Endothelial cell of umbilical vein (primary cell): ENCODE results near the gene REC8. TPM values are rescaled to one million over a fixed set of nuclear protein-coding genes. Genes with fewer than 3 reads are reported as not detected.

ENCODE experiments used
- BruUV-seq: library from RNA; stranded (reverse); fragments of 400-500 nt; replicated peaks from 2 replicates; lab custom pipeline; 2021; lab: Mats Ljungman, UMichigan
- CTCF ChIA-PET: fragments of 300-600, 350-600 bp; sonication (Branson Sonifier 250); formaldehyde crosslinking; loops from one replicate; lab custom pipeline; 2021; ENCODE audit warnings: antibody characterized with exemption, inconsistent platforms; lab: Charles Lee
- POLR2A ChIA-PET: fragments of 300-600, 350-600 bp; sonication (Branson Sonifier 250); formaldehyde crosslinking; loops from one replicate; lab custom pipeline; 2021; ENCODE audit warnings: antibody characterized with exemption, inconsistent platforms; lab: Charles Lee
- DNase-seq: peaks from one replicate; pipeline ENCODE4 v3.0.0-alpha.2; 2011; ENCODE audit warnings: low read depth, low spot score
- FAIRE-seq: peaks from 2 replicates; lab custom pipeline; 2011; peaks lifted over from hg19 to GRCh38; lab: Jason Lieb, UNC
- H2AFZ ChIP-seq: 2 replicates; pipeline ENCODE4 v1.6.0; 2012; ENCODE audit warnings: low read depth, low read length, control low read depth, inconsistent platforms
- H3K27ac ChIP-seq: 2 replicates; pipeline ENCODE4 v1.5.1; 2011; ENCODE audit warnings: low read depth, mild to moderate bottlenecking, control low read depth, low read length, moderate library complexity; ENCODE audit not compliant: insufficient read depth
- H3K27me3 ChIP-seq, 2 experiments: 2 replicates each; pipeline versions ENCODE4 v1.6.0 to v1.6.1; 2011; ENCODE audit warnings: low read length in 2 of 2, mixed read lengths in 1 of 2; ENCODE audit not compliant: control insufficient read depth in 2 of 2, insufficient read depth in 2 of 2
- H3K36me3 ChIP-seq, 2 experiments: 2 replicates in 1 of 2; 3 replicates in 1 of 2; pipeline ENCODE4 v1.5.1; 2011; ENCODE audit warnings: low read length in 2 of 2, mild to moderate bottlenecking in 1 of 2, moderate library complexity in 1 of 2; ENCODE audit not compliant: control insufficient read depth in 2 of 2, insufficient read depth in 2 of 2; ENCODE audit errors: extremely low read depth in 1 of 2
- H3K4me1 ChIP-seq: 3 replicates; pipeline ENCODE4 v1.5.1; 2011; ENCODE audit warnings: mild to moderate bottlenecking, low read length; ENCODE audit not compliant: control insufficient read depth, insufficient read depth; ENCODE audit errors: extremely low read depth
- H3K4me2 ChIP-seq: 2 replicates; pipeline ENCODE4 v1.6.1; 2011; ENCODE audit warnings: low read length, control low read depth, mixed read lengths; ENCODE audit not compliant: insufficient read depth
- H3K4me3 ChIP-seq, 3 experiments: fragments of 200-600 bp in 1 of 3; sonication (generic), shearing (Covaris generic) in 1 of 3; replicated peaks in 1 of 3; 2 replicates each; pipeline ENCODE4 v1.5.1; 2011 to 2016; ENCODE audit warnings: control low read depth in 3 of 3, low read length in 3 of 3, mild to moderate bottlenecking in 2 of 3, inconsistent platforms in 1 of 3, low read depth in 1 of 3, moderate library complexity in 1 of 3; ENCODE audit not compliant: insufficient read depth in 1 of 3
- H3K79me2 ChIP-seq: 2 replicates; pipeline ENCODE4 v1.6.0; 2012; ENCODE audit warnings: low read length, inconsistent platforms; ENCODE audit not compliant: control insufficient read depth, insufficient read depth
- H3K9ac ChIP-seq: replicated peaks from 2 replicates; pipeline ENCODE3; 2011; ENCODE audit warnings: low read length, control low read depth; ENCODE audit not compliant: insufficient read depth; ENCODE audit errors: extremely low read depth
- H3K9me1 ChIP-seq: replicated peaks from 3 replicates; pipeline ENCODE4 v1.6.0; 2011; ENCODE audit warnings: mild to moderate bottlenecking, low read length; ENCODE audit not compliant: control insufficient read depth, insufficient read depth; ENCODE audit errors: extremely low read depth
- H3K9me3 ChIP-seq: replicated peaks from 2 replicates; pipeline ENCODE4 v1.5.1; 2012; ENCODE audit warnings: low read length, inconsistent platforms; ENCODE audit not compliant: control insufficient read depth, insufficient read depth
- H4K20me1 ChIP-seq: replicated peaks from 2 replicates; pipeline ENCODE3; 2011; ENCODE audit warnings: mild to moderate bottlenecking, low read length; ENCODE audit not compliant: control insufficient read depth, insufficient read depth; ENCODE audit errors: extremely low read depth
- CTCF ChIP-seq, 2 donors: IDR thresholded peaks; 1 replicate in 1 of 2; 2 replicates in 1 of 2; pipeline ENCODE4 v1.5.1; 2011; ENCODE audit warnings: low read length in 2 of 2, mild to moderate bottlenecking in 2 of 2, moderate library complexity in 2 of 2, control low read depth in 1 of 2, inconsistent platforms in 1 of 2, low read depth in 1 of 2; ENCODE audit not compliant: insufficient read depth in 1 of 2; ENCODE audit errors: extremely low read depth in 1 of 2
- EZH2 ChIP-seq: IDR thresholded peaks from 2 replicates; pipeline ENCODE4 v1.6.1; 2012; ENCODE audit warnings: borderline replicate concordance, low read depth, mild to moderate bottlenecking, moderate library complexity, low read length, inconsistent platforms; ENCODE audit not compliant: severe bottlenecking
- FOS ChIP-seq: IDR thresholded peaks from 2 replicates; pipeline ENCODE4 v1.6.1; 2011; ENCODE audit warnings: mild to moderate bottlenecking, low read length, moderate library complexity, borderline replicate concordance; ENCODE audit not compliant: insufficient read depth
- GATA2 ChIP-seq: IDR thresholded peaks from 2 replicates; pipeline ENCODE4 v1.7.0; 2011; ENCODE audit warnings: low read depth, mild to moderate bottlenecking, moderate library complexity, mixed read lengths, low read length; ENCODE audit not compliant: insufficient read length, insufficient read depth
- JUN ChIP-seq: IDR thresholded peaks from 2 replicates; pipeline ENCODE4 v1.6.1; 2011; ENCODE audit warnings: borderline replicate concordance, low read depth; ENCODE audit not compliant: insufficient read length, insufficient read depth
- MAX ChIP-seq: IDR thresholded peaks from 2 replicates; pipeline ENCODE4 v1.6.1; 2011; ENCODE audit not compliant: insufficient read depth, insufficient read length
- MYC ChIP-seq: IDR thresholded peaks from one replicate; pipeline ENCODE4 v1.6.1; 2011; ENCODE audit warnings: mild to moderate bottlenecking, low read depth, low read length
- POLR2A ChIP-seq: IDR thresholded peaks from 2 replicates; pipeline ENCODE4 v1.6.1; 2012; ENCODE audit warnings: low read depth, mild to moderate bottlenecking, control low read depth, low read length
- POLR2AphosphoS5 ChIP-seq: IDR thresholded peaks from 2 replicates; pipeline ENCODE4 v1.6.1; 2012; ENCODE audit warnings: low read depth, mild to moderate bottlenecking, control low read depth, low read length, moderate library complexity; ENCODE audit not compliant: insufficient read depth
- dilution Hi-C: fragments of 300-500 bp; cut with MboI; formaldehyde crosslinking; loops from one replicate; pipeline ENCODE4 v1.15.0; 2019; ENCODE audit warnings: low sequenced_read_pairs; ENCODE audit not compliant: extremely low pct_ligation_motif_present
- intact Hi-C: fragments of 100-400 bp; cut with micrococcal nuclease; formaldehyde crosslinking; loops from one replicate; pipeline ENCODE4 v1.10.0; 2022
- polyA plus RNA-seq, 4 experiments: library from polyadenylated mRNA; depleted of rRNA in 3 of 4; stranded (reverse) in 3 of 4; unstranded in 1 of 4; fragments of >200 nt; gene quantifications; 2 replicates each; pipeline versions ENCODE4 v1.2.1 to v1.2.3, GENCODE V29; 2011 to 2012; ENCODE audit warnings: missing spikeins in 1 of 4
- total RNA-seq: library from RNA; stranded (reverse); gene quantifications from 2 replicates; pipeline ENCODE4 v1.2.3, GENCODE V29; 2021

Gene REC8
- total and polyA plus RNA-seq, 2 donors (not counting 3 experiments of a cell fraction or from before 2014, with no cell fraction given): 12.5 to 33.6 TPM

DNA sequence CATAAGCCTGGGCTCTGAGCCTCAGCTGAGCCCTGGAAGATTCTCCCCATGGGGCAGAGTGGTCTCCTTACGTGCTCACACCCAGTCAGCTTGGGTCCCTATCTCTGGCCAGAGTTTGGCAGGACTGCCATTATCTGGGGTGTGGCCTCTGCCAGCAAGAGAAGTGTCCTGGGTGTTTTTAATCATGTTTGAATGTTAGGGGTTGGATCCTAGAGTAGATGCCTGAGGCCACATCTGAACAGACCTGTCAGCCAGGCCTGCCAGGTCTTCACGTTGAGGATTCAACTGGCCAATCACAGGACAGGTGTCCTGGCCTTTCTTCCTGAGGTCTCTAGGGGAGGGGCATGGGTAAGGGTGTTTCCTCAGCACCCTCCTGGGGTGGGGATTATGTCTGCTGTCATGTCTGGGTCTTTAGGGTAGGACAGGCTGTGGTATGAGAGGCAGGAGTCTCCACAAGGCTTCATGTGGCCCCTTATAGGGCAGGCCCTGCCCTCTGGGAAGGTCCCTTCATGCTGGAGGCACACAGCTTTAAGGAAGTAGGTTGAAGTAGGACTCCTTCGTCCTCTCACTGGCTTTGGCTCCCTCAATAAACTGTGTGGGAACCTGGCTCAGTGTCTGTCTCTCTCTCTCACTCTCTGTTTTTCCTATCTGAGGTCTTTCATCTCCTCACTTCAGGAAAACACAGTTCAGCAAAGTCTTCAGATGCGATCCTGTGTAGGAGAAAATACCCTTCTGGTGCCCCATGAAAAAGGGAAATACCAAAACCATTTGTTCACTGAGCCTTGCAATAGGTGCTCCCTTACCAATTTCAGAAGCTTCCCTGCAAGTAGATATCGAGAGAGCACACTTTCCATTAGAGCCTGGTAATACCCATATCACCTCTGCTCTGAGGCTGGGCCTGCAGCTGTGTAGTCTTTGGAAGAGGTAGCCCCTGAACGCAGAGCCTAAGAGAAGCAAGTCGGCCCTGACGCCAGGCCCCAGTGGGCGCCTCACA is 48.2 kb upstream of the REC8 start:
- POLR2A ChIA-PET: interaction anchor here (1.2 kb wide), 1 partner anchor 9 kb away, joined by 3 read pairs; no protein-coding TSS in a partner anchor

More for the DNA sequence above, 48.2 kb upstream of the REC8 start:
- dilution Hi-C loops: no loop called here
- no peaks in the 10 kb centered on the region for H3K4me1 ChIP-seq
- no peak overlapping the region for H3K27ac ChIP-seq
- no peaks in the 10 kb centered on the region for H4K20me1 ChIP-seq
- BruUV-seq: TSS peak; percentile 31
- intact Hi-C loops: no loop called here
- no peak for DNase-seq
- H3K9ac ChIP-seq: no peak overlapping the region
- no peak for FAIRE-seq
- H3K4me3 ChIP-seq: no peak overlapping the region
- no peaks in the 10 kb centered on the region for H3K9me1 ChIP-seq
- TF ChIP-seq POLR2A: no peak
- no peak for TF ChIP-seq CTCF (IDR thresholded peaks at IDR 0.05; ENCODE audit: extremely low read depth in 1 of 2, insufficient read depth in 1 of 2, low read depth in 1 of 2, low read length in 2 of 2)
- TF ChIP-seq GATA2: no peak
- no peak for TF ChIP-seq MYC
- TF ChIP-seq POLR2AphosphoS5: no peak
- no peak for TF ChIP-seq FOS
- TF ChIP-seq MAX: no peak
- no peak for TF ChIP-seq EZH2
- no peak for TF ChIP-seq JUN
- no peak overlapping the region for H2AFZ ChIP-seq
- no peaks in the 10 kb centered on the region for H3K79me2 ChIP-seq
- H3K36me3 ChIP-seq: peaks cover 7 to 31% of the 10 kb centered on the region in 2 experiments
- no peaks in the 10 kb centered on the region for H3K27me3 ChIP-seq
- H3K4me2 ChIP-seq: no peak overlapping the region
- no peaks in the 10 kb centered on the region for H3K9me3 ChIP-seq
- CTCF ChIA-PET: interaction anchor here (1.3 to 1.4 kb wide), 1 partner anchor 37 kb away, joined by 3 to 5 read pairs; the partner anchor contains the start of gene IRF9
